IPS-18c (cell line): ENCODE measurements around the gene COASY.
A peak's percentile ranks its signal among the peaks of the same experiment; 100 is the strongest.
"Not testable (repeated sequence)": the region's sequence is repeated elsewhere in the genome, so short reads cannot be mapped to it uniquely, and the experiment has no call there.

Experiments
- H3K4me3 ChIP-seq: 2 replicates; pipeline ENCODE4 v1.7.0; 2013; ENCODE audit warnings: low read depth, mild to moderate bottlenecking, low read length, moderate library complexity; ENCODE audit not compliant: insufficient read depth
- H3K9me3 ChIP-seq: one replicate; pipeline ENCODE4 v1.6.1; 2013; ENCODE audit warnings: mild to moderate bottlenecking, low read length, moderate library complexity; ENCODE audit not compliant: control insufficient read depth, insufficient read depth

The COASY gene

DNA sequence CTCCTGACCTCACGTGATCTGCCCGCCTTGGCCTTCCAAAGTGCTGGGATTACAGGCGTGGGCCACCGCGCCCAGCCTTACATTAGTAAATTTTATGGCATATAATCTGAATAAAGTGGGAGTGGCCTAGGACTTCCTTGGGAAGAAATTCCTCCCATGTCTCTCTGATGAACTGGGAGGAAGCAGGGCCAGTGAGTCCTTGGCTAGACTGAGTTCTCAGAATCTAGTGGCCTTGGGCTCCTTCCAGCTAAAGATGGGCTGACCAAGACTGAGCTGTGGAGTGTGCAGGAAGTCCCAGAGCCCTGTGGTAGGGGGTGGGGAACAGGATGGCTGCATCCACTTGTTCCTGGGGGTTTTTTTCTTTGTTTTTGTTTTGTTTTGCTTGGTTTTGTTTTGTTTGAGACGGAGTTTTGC is 35.9 kb upstream of the COASY start:
- no peak overlapping the region for H3K4me3 ChIP-seq
- H3K9me3 ChIP-seq, result no peaks in the 10 kb centered on the region

DNA sequence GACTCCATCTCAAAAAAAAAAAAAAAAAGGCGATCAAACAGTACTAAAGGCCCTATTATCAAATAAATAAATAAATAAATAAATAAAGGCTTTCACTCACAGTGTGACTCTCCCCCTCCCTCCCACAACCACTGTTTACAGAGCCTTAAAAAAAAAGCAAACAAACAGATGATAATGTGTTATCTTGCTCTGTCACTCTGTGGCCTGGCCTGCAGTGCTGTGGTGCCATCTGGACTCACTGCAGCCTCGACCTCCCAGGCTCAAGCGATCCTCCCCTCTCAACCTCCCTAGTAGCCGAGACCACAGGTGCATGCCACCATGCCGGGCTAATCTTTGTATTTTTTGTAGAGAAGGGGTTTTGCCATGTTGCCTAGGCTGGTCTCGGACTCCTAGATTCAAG is 34.0 kb upstream of the COASY start:
- H3K4me3 ChIP-seq, result no peak overlapping the region
- no peaks in the 10 kb centered on the region for H3K9me3 ChIP-seq

- Histone ChIP-seq H3K4me3 (no peak overlapping the region), H3K9me3 (no peaks in the 10 kb centered on the region)
Measured at GRCh38 chr17:42529061-42529460, 32.9 kb upstream of the COASY start.

- Histone ChIP-seq H3K4me3 (no peak overlapping the region), H3K9me3 (no peaks in the 10 kb centered on the region)
Measured at GRCh38 chr17:42530952-42531454, 30.9 kb upstream of the COASY start.

DNA sequence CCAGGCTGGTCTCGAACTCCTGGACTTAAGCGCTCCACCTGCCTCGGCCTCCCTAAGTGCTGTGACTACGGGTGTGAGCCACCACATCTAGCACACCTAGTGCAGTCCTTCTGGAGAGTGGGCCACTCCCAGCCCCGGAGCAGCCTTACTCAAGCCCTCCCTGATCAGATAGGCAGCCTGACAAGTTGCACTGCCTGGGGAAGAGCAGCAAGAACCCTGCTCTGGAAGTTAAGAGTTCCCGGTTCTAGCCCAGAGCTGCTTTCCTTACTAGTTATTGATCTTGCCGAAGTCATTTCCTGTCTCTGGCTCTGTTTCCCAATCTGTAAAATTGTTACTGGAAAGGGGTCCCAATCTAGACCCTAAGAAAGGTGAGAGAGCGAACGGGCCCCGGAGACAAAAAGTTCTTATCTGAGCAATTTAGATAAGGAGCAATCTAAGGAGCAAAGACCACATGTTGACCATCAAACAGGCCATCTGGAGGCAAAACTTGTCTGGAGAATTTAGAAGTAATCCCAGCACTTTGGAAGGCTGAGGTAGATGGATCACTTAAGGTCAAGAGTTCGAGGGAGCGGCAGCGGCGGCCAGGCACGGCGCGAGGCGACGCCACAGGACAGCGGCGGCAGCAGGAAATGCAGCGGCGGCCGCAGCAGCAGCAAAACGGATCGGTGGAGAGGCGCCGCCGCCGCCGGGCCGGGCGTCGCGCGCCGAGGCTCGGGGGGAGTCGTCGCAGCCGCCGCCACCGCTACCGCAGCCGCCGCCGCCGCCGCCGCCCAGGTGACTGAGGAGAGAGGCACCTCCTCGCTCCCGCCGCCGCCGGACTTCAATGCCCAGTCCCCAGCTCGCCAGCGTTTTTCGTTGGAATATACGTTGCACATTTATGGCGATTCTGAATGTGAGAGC is 30.2 kb upstream of the COASY start:
- Histone ChIP-seq H3K9me3 (no peaks in the 10 kb centered on the region), H3K4me3 (peak overlapping the region; percentile 39)

DNA sequence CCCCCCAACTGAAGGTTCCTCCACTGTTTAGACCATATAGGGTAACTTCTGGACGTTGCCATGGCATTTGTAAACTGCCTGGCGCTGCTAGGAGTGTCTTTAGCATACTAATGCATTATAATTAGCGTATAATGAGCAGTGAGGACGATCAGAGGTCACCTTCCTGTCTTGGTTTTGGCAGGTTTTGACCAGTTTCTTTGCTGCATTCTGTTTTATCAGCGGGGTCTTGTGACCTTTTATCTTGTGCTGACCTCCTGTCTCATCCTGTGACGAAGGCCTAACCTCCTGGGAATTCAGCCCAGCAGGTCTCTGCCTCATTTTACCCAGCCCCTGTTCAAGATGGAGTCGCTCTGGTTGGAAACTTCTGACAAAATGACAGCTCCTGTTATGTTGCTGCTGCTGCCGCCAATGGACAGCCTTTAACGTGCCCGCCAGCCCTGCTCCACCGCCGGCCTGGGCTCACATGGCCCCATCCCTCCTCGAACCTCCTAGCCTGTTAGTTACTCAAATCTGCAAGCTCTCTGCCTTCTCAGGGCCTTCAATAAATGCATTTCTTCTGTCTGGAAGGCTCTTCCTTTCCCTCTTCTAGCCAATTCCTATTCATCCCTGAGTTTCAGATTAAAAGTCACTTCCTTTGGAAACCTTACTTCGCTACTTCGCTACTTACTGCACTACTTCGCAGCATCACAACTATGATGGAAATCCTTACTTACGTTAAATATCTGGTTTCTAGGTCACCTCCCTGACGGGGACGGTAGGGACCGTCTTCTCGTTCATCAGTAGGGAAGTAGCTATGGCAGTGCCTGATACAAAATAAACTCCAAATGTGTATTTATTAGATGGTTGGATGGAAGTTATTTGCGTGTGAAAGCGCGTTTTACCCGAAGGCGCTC is 26.5 kb upstream of the COASY start:
- Histone ChIP-seq H3K4me3 (peak overlapping the region; percentile 62; the same call in 1 of the 2 replicates), H3K9me3 (no peaks in the 10 kb centered on the region)

- Histone ChIP-seq H3K9me3 (no peaks in the 10 kb centered on the region), H3K4me3 (peak within 1 kb of the TSS; percentile 62)
Measured at GRCh38 chr17:42536048-42536371, 25.9 kb upstream of the COASY start, which contains the start of gene NAGLU. Gene NAGLU (plus strand): TSS chr17:42536241. CDS start chr17:42536273, 32 bp downstream.

GRCh38 chr17:42536372-42537155 is 25.4 kb upstream of the COASY start:
- H3K9me3 ChIP-seq, result no peaks in the 10 kb centered on the region

DNA sequence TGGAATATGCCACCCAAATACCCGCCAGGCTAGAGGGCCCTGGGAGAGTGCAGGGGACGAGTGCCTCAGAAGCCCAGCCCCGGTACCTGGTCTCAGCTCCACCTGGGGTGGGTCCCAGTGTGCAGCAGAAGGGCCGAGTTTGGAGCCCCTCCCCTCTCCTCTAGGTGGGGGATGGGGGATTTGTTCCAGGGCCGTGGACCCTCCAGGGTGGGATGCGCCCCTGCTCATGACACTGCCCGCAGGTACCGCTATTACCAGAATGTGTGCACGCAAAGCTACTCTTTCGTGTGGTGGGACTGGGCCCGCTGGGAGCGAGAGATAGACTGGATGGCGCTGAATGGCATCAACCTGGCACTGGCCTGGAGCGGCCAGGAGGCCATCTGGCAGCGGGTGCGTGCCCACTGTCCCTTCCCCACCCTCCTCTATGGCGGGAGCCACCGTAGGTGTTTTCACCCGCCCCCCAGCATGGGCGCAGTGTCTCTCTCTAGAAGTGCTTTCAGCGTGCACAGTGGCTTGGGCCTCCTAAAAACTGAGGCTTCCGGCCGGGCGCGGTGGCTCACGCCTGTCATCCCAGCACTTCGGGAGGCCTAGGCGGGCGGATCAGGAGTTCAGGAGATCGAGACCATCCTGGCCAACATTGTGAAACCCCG is 24.7 kb upstream of the COASY start:
- Histone ChIP-seq H3K4me3 (peak overlapping the region; percentile 62), H3K9me3 (no peaks in the 10 kb centered on the region)

More at GRCh38 chr17:42536372-42537155, 25.4 kb upstream of the COASY start:
- H3K4me3 ChIP-seq, result peak overlapping the region; percentile 62

DNA sequence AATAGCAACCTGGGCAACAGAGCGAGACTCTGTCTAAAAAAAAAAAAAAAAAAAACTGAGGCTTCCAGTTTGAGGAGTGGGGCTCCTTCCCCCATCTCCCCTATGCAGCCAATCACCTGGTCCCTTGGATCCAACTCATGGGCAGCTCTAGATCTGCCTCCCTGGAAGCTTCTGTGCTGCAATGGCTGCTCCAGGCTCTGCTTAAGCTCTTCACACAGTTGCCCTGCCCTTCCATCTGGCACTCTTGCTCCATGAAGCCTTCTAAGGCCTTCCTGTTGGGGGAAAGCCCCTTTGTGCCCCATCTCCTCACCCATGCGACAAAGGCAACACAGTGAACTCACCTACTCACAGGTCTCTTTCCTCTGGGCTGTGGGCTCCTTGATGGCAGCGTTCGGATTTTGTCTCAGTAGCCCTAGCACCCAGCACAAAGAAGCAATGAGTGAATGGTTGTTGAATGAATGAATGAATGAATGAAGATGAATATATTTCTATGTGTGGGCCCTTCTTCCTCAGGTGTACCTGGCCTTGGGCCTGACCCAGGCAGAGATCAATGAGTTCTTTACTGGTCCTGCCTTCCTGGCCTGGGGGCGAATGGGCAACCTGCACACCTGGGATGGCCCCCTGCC is 24.0 kb upstream of the COASY start:
- Histone ChIP-seq H3K9me3 (no peaks in the 10 kb centered on the region), H3K4me3 (no peak overlapping the region)

DNA sequence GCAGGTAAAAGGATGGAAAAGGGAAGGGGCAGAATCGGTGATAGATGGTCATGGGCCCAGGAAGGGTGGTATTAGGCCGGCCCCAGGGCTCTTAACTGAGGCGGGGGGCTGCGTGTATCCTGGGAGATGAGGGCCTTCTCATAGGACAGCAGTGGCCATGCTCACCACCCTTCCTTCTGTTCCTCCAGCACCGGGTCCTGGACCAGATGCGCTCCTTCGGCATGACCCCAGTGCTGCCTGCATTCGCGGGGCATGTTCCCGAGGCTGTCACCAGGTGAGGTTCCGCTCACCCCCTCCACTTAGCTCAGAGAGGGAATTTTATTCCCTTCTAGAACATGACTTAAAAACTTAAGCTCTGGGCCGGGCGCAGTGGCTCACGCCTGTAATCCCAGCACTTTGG is 23.5 kb upstream of the COASY start:
- H3K4me3 ChIP-seq, result no peak overlapping the region
- no peaks in the 10 kb centered on the region for H3K9me3 ChIP-seq

DNA sequence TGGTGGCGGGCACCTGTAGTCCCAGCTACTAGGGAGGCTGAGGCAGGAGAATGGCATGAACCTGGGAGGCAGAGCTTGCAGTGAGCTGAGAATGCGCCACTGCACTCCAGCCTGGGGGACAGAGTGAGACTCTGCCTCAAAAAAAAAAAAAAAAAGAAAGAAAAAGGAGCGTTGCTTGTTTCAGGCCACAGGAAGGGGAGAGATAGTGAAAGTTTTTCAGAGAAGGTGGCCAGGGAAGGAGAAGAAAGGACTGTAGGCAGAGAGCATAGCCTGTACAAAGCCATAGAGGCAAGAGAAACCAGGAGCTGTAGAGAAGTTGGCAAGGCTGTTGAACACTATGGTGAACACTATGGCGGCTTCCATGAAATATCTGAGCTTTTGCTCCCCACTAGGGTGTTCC is 21.4 kb upstream of the COASY start:
- not testable (repeated sequence) for H3K9me3 ChIP-seq, H3K4me3 ChIP-seq

- Histone ChIP-seq H3K4me3 (no peak overlapping the region), H3K9me3 (no peaks in the 10 kb centered on the region)
Measured at GRCh38 chr17:42541041-42541833, 20.7 kb upstream of the COASY start.

GRCh38 chr17:42543190-42544079 is 18.5 kb upstream of the COASY start:
- H3K4me3 ChIP-seq, result no peak overlapping the region
- H3K9me3 ChIP-seq, result no peaks in the 10 kb centered on the region

- no peak overlapping the region for H3K4me3 ChIP-seq
- no peaks in the 10 kb centered on the region for H3K9me3 ChIP-seq
Measured at GRCh38 chr17:42544874-42545283, 17.1 kb upstream of the COASY start.
